Lower leg skin (tissue), 3 donors: ENCODE results near the gene CUZD1.

ENCODE experiments used
- POLR2A ChIP-seq, 2 donors: fragments of 450-650 bp; IDR thresholded peaks; one replicate each; pipeline ENCODE4 v1.6.1; 2016 to 2017; ENCODE audit warnings: antibody characterized with exemption in 2 of 2, mild to moderate bottlenecking in 1 of 2, moderate library complexity in 1 of 2
- TF ChIP-seq, protein P1 (sequence below), 3 donors: fragments of 450-650 bp; IDR thresholded peaks; one replicate each; pipeline ENCODE4 v1.5.1; 2016; ENCODE audit warnings: antibody characterized with exemption in 3 of 3, mild to moderate bottlenecking in 3 of 3, moderate library complexity in 2 of 3

DNA sequence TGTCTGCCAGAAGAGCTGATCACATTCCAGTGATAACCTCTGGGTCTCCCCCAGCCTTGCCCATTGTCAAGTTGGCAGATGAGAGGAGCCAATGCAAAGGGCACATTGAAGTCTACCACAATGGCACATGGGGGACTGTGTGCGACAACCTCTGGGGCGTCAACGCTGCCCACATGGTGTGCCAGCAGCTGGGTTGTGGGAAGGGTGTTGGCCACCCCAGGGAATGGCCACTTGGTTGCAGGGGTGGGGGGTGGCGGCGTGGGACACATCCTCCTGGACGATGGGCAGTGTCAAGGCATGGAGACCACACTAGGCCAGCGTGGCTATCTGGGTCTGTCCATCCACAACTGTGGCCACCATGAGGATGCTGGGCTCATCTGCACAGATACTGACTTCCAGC lies 43.4 kb downstream of the CUZD1 start:
- TF ChIP-seq, protein P1, sequence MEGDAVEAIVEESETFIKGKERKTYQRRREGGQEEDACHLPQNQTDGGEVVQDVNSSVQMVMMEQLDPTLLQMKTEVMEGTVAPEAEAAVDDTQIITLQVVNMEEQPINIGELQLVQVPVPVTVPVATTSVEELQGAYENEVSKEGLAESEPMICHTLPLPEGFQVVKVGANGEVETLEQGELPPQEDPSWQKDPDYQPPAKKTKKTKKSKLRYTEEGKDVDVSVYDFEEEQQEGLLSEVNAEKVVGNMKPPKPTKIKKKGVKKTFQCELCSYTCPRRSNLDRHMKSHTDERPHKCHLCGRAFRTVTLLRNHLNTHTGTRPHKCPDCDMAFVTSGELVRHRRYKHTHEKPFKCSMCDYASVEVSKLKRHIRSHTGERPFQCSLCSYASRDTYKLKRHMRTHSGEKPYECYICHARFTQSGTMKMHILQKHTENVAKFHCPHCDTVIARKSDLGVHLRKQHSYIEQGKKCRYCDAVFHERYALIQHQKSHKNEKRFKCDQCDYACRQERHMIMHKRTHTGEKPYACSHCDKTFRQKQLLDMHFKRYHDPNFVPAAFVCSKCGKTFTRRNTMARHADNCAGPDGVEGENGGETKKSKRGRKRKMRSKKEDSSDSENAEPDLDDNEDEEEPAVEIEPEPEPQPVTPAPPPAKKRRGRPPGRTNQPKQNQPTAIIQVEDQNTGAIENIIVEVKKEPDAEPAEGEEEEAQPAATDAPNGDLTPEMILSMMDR (IDR thresholded peaks at IDR 0.05): no peak
- TF ChIP-seq POLR2A (IDR thresholded peaks at IDR 0.05): no peak
